HG03139 (cell line): Measurements from ENCODE around the gene PHACTR4.
"Not testable (repeated sequence)": the region's sequence is repeated elsewhere in the genome, so short reads cannot be mapped to it uniquely, and the experiment has no call there.

ENCODE experiments used
- ATAC-seq: cut with Tn5 transposase; IDR thresholded peaks from one replicate; pipeline ENCODE4 v1.9.1; 2021; ENCODE audit not compliant: unreplicated experiment

PHACTR4 gene

DNA sequence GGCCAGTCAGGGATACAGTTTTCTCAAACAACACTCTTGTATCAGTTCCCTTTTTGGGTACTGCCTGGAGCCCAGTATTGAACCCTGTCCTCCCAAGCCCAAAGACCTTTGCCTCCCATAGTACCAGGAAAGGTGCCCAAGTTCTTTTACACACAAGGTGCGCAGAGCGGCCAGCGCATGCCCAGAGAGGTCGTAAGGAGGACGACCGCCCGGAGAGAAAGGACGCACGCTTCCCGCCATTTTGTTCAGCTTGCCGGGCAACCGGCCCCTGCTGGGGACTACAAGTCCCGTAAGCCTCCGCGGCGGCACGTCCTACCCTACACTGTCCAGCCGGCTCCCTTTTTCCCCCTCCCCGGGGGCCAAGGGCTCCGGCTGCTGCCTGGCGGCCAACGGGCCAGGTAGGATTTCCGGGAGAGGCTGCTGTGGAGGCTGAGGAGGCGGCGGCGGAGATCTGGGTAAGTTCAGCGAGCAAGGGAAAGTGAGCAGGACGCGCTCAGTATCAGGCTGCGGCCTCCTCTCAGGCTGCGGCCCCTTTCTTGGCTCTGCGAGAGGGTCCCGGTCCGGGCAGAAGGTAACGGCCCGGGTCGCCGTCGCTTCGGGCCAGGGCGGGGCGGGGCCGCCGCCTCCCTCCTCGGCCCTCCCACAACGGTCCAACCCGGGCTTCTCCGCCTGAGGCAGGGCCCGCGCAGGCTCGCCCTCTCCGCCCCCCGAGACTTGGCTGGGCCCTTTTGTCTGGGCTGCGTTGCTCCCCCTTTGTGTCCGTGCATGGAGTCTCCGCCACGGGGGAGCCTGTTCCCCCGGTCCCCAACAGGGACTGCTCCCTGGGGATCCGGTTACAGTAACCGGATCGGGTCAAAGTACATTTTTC lies at the start of gene PHACTR4:
Gene PHACTR4 (plus strand): TSS at position 370 of the 868 bp plus-strand sequence. CDS start 37,708 bp downstream, outside the sequence.
- ATAC-seq, result peak; percentile 80

DNA sequence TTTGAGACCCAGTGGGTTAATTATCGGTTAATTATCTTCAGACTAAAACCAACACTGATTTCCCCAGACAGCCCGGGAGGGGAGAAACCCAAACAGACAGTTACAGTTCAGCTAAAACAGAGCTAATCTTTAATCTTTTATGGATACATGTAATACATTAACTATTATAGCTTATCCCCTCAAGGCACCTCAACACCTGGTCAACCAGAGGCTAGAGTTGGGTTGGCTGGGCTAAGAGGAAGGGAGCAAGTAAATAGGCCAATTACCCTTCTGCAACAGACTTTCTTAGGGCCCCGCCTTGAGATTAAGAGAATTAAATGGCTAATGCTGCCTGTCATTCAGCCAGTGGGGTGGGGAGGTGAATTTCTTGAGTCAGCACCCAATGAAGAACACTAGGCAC lies 47.3 kb upstream of the PHACTR4 start:
- ATAC-seq, result peak; percentile 79

DNA sequence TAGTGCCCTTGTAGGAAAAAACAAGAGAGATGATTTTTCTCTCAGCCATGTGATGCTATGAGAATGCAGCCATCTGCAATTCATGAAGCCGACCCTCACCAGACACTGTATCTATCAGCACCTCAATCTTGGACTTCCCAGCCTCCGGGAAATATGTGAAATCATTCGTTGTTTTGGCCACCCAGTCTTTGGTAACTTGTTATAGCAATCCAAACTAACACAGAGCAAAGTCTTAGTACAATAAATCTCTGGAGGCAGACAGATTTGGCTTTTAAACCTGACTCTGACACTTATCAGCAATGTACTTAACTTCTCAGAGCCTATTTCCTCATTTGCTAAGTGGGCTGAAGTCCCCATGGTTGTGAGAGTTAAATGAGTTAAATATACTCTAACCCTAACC lies 45.8 kb upstream of the PHACTR4 start:
- ATAC-seq, result no peak

DNA sequence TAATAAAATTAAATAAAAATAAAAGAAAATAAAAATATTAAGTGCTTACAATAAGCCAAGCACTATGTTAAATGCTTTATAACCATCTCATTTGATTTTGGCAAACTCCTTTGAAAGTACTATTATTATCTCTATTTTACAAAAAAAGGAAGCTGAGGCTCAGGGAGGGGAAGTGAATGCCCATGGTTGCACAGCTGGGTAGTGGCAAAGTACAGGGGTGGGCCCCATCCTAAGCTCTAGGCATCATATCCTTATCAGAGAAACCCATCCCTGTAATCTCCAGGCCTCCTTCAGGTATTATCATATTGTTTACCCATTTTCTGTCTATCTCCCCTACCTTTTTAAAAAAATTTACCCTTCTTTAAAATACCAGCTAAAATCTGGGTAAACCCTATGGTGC lies 43.0 kb upstream of the PHACTR4 start:
- no peak for ATAC-seq

DNA sequence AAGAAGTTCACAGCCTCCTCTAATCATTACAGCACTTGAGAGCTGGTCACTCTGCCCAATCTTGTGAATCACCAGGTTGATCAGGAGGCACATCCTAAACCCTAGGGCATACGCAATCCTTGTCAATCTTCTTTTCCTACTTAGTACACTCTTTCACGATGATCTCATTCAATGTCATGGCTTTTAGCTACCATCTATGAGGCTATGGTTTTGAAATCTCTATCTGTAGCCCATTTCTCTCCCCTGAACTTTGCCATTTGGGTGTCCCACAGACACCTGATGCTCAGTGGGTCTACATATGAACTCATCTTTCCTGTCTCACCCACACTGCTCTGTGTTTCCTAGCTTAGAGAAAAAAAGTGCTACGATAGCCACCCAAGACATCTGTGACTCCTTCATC lies 42.6 kb upstream of the PHACTR4 start:
- ATAC-seq, result no peak

DNA sequence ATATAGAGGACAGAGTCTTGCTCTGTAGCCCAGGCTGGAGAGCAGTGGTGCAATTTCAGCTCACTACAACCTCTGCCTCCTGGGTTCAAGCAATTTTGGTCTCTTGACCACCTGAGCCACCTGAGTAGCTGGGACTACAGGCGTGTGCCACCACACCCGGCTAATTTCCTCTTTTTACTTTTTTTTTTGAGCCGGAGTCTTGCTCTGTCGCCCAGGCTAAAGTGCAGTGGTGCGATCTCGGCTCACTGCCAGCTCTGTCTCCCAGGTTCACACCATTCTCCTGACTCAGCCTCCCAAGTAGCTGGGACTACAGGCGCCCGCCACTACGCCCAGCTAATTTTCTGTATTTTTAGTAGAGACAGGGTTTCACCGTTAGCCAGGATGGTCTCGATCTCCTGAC lies 42.1 kb upstream of the PHACTR4 start:
- not testable (repeated sequence) for ATAC-seq

DNA sequence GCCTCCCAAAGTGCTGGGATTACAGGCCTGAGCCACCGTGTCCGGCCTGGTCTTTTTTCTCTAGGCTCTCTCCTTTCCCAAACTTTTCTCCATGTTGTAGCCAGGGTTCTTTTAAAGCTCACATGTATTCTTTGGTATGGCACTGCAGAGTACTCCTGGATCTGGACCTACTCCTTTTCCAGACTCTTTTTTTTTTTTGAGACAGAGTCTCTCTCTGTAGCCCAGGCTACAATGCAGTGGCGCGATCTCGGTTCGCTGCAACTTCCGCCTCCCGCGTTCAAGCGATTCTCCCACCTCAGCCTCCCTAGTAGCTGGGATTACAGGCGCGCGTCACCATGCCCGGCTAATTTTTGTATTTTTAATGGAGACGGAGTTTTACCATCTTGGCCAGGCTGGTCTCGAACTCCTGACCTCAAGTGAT lies 41.3 kb upstream of the PHACTR4 start:
- ATAC-seq, result no peak

DNA sequence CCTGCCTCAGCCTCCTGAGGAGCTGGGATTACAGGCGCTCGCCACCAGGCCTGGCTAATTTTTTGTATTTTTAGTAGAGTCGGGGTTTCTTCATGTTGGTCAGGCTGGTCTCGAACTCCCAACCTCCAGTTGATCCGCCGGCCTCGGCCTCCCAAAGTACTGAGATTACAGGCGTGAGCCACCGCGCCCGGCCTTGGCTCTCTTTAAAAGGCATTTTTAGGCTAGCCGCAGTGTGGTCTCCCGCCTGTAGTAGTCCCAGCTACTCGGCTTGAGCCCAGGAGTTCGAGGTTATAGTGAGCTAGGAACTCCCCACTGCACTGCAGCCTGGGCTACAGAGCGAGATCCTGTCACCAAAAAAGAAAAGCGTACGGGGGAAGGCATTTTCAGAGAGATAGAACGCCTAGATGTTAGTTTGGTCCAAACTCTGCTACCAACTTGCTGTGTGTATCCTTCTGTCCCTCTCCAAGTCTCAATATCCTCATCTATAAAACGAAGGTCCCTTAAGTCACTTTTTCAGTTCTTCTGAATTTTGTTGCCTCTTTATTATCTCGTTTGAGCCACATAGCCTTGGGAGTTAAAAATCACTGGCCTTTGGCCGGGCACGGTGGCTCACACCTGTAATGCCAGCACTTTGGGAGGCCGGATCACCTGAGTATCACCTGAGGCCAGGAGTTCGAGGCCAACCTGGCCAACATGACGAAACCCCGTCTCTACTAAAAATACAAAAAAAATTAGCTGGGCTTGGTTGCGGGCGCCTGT lies 40.0 kb upstream of the PHACTR4 start:
- no peak for ATAC-seq

DNA sequence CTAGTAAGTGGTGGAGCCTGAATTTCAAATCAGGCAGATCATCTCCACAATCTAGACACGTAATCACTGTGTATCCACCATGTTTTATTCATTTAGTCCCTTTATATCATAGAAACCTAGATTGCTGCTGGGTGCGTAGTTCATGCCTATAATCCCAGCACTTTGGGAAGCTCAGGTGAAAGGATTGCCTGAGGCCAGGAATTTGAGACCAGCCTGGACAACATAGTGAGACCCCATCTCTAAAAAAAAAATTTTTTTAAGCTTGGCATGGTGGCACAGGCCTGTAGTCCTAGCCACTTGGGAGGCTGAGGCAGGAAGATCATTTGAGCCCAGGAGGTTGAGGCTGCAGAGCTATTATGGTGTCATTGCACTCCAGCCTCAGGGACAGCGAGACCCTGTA lies 30.6 kb upstream of the PHACTR4 start:
- ATAC-seq, result no peak

DNA sequence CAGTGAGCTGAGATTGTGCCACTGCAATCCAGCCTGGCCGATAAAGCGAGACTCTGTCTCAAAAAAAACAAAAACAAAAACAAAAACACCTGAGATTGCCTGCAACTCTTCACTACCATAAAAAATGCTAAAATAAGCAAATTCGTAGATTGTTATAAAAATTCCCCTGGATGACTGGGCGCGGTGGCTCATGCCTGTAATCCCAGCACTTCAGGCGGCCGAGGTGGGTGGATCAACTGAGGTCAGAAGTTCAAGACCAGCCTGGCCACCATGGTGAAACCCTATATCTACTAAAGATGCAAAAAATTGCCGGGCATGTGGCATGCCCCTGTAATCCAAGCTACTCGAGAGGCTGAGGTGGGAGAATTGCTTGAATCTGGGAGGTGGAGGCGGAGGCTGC lies 30.0 kb upstream of the PHACTR4 start:
- no peak for ATAC-seq

DNA sequence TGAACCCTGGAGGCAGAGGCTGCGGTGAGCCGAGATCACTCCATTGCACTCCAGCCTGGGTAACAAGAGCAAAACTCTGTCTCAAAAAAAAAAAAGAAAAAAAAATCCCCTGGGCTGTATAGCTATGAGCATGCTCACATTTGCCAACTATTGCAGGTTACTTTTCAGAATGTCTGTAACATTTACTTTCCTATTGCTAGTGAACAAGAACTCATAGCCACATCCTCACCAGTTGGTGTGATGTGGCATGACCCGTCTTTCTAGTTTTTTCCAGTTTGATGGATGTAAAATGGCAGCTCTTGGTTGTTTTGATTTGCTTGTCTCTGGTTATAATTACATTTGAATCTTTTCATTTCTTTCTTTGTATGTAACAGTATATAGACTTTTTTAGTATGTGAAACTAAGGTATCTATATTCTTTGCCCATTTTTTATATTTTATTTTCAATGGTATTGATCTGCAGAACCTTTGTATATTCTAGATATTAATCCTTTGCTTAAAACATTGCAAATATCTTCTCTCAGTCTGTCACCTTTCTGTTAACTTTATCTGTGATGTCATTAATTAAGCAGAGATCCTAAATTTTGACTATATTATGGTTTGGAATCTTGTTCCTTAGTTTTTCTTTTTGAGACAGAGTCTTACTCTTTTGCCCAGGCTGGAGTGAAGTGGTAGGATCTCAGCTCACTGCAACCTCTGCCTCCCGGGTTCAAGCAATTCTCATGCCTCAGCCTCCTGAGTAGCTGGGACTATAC lies 29.1 kb upstream of the PHACTR4 start:
- ATAC-seq, result no peak

DNA sequence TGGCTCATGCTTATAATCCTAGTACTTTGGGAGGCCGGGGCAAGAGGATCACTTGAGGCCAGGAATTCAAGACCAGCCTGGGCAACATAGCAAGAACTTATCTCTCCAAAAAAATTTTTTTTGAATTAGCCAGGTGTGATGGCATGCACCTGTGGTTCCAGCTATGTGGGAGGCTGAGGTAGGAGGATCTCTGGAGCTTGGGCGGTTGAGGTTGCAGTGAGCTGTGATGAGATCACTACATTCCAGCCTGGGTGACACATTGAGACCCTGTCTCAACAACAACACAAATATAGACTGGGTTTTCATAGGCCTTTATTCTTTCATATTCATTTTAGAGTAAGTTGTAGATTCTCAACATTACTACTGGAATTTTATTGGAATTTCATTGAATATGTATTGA lies 27.9 kb upstream of the PHACTR4 start:
- ATAC-seq, result no peak

DNA sequence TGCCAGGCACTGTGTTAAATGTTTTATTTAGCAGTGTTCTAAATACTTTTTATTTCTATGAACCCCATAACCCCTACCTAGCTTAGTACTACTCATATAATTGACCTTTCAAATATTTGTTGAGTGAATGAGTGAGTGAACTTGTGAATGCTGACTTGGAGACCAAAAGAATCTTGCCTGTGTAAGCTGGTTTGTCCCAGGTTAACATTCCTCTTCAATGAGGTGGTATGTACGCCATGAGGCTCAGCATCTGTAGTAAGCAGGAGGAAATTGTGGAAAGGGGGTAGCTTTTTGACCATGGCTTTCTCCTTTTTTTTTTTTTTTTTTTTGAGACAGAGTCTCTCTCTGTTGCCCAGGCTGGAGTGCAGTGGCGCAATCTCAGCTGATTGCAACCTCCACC lies 26.1 kb upstream of the PHACTR4 start:
- ATAC-seq, result no peak

DNA sequence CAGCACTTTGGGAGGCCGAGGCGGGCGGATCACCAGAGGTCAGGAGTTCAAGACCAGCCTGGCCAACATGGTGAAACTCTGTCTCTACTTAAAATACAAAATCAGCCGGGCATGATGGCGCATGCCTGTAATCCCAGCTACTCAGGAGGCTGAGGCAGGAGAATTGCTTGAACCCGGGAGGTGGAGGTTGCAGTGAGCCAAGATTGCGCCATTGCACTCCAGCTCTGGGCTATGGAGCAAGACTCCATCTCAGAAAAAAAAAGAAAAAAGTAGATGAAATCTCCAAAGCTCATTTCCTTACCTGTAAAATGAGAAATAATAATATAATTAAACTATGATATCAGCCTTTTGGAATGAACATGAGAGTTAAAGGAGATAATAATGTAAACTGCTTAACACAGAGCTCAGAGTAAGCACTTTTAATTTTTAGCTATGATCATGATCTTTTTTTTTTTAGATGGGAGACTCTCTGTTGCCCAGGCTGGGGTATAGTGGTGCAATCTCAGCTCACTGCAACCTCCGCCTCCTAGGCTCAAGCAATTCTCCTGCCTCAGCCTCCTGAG lies 16.2 kb upstream of the PHACTR4 start:
- not testable (repeated sequence) for ATAC-seq

DNA sequence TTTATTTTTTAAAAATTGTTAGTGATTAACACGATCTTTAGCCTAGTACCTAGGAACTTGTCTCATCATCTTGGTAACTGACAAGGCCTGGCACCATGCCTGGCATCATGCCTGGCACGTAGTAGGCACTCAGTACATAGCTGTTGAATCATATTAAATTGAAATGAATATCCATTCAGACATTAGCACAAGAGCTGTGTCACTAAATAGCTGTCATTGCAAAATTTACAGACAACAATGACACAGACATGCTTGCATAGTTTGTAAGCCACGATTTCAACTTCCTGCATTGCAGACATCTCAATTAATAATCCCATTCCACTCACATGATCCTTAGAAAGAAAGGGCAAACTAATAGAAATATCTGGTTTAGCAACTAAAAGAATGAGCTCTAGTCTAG lies 15.4 kb upstream of the PHACTR4 start:
- ATAC-seq, result no peak

DNA sequence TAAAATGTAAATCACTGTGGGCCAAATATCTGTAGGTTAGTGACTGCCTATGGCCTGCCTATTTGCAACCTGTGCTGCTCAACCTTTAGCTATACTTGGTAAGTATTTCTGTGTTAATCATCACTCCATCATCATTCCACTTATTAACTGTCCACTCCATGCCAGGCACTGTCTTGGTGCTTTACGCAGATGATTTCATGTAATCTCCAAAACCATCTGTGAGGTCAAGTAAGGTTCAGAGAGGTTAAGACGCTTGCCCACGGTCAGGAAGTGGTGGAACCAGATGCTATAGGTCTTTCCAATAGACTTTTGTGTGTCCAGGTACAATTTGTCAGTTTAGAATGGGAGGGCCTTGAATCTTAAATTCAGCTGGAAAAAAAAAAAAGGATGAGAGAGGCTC lies 10.8 kb upstream of the PHACTR4 start:
- ATAC-seq, result no peak

DNA sequence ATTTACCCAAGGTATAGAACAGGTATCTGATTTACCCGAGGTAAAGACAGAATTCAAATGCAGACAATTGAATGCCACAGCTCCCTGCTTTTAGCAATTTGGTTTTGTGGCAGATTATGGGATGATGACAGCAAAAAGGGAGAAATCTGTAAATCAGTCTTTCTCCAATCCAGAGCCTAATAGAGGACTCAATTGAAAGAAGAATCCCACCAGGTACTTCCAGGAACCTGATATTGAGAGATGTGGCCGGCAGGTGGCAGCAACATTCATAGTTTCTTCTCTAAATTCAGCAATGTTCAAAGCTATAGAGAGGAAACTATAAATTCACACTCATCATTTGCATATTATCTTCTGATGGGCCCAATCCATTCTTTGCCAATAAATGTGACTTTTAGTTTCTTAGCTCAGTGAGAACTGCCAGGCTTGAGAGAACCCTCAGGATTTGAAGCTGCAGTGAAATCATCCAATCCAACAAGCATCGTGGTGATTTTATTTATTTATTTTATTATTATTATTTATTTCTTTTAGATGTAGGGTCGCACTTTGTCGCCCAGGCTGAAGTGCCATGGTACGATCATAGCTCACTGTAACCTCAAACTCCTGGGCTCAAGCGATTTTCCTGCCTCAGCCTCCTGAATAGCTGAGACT lies 9.8 kb upstream of the PHACTR4 start:
- no peak for ATAC-seq

DNA sequence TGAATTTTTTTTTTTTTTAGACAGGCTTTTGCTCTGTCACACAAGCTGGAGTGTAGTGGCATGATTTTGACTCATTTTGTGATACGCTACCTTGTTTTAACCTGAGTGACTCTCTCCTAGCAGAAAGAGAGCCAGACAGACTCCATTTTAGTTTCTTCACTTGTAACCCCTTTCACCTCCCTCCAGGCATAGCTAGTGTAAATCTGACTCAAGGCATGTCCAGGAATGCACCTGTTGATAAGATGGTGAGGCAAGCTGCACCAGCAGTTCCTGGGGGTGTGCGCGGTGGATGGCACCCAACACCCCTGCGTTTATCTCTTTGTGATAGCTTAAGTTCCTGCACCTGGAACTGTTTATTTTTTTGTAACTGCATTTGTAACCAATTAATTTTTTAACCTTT lies 4.7 kb upstream of the PHACTR4 start:
- no peak for ATAC-seq

DNA sequence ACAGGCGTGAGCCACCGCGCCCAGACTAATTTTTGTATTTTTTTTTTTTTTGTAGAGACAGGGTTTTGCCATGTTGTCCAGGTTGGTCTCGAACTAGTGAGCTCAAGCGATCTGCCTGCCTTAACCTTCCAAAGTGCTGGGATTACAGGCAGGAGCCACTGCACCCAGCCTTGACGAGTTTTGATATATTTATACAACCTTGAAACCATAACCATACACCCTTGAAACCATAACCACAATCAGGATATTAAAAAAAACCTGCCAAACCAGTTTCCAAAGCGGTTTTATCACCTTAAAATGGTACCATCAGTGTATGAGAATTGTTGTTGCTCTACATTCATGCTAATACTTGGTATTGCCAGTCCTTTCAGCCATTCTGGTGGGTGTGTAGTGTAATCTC lies 3.7 kb upstream of the PHACTR4 start:
- ATAC-seq, result no peak

DNA sequence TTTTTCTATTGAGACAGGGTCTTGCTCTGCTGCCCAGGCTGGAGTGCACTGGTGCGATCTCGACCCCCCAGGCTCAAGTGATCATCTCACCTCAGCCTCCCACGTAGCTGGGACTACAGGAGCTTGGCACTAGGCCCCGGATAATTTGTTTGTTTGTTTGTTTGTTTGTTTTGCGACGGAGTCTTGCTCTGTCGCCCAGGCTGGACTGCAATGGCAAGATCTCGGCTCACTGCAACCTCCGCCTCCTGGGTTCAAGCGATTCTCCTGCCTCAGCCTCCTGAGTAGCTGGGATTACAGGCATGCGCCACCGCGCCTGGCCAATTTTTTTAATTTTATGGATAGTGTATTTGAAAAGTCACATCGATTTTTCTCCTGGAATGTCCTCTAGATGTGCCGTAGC lies 932 bp upstream of the PHACTR4 start:
- ATAC-seq, result not testable (repeated sequence)
